Activated B cell treated with CpG ODN at 0.5 μM for 24 hours (primary cell): ENCODE data around the gene ZBED1. TPM values are rescaled to one million over a fixed set of nuclear protein-coding genes. Genes with fewer than 3 reads are reported as not detected.

ENCODE experiments used
- ATAC-seq: fragments of 200-7000 bp; cut with Tn5 transposase; one replicate; pipeline ENCODE4 v1.10.0; 2021; ENCODE audit warnings: low read depth, mild to moderate bottlenecking, moderate library complexity
- CTCF ChIA-PET: fragments of 350-600 bp; sonication (Branson Sonifier 250); formaldehyde crosslinking; loops from one replicate; lab custom pipeline; 2021; ENCODE audit warnings: antibody characterized with exemption; lab: Charles Lee
- POLR2A ChIA-PET: fragments of 350-600 bp; sonication (Branson Sonifier 250); formaldehyde crosslinking; loops from one replicate; lab custom pipeline; 2021; ENCODE audit warnings: antibody characterized with exemption; lab: Charles Lee
- DNase-seq: peaks from one replicate; pipeline ENCODE4 v3.0.0; 2022
- H3K27ac Mint-ChIP-seq: one replicate; pipeline ENCODE4 v1.8.0; 2020; ENCODE audit warnings: mixed read lengths
- H3K27me3 Mint-ChIP-seq: one replicate; pipeline ENCODE4 v1.8.0; 2021; ENCODE audit warnings: mixed read lengths
- H3K36me3 Mint-ChIP-seq: one replicate; pipeline ENCODE4 v1.8.0; 2021; ENCODE audit warnings: low read depth, mixed read lengths
- H3K4me1 Mint-ChIP-seq: one replicate; pipeline ENCODE4 v1.8.0; 2021; ENCODE audit warnings: mixed read lengths
- H3K4me3 Mint-ChIP-seq: one replicate; pipeline ENCODE4 v1.8.0; 2020; ENCODE audit warnings: mild to moderate bottlenecking, mixed read lengths
- H3K9me3 Mint-ChIP-seq: one replicate; pipeline ENCODE4 v1.8.0; 2020; ENCODE audit warnings: mixed read lengths
- CTCF ChIP-seq: fragments of 200-600 bp; IDR thresholded peaks from one replicate; pipeline ENCODE4 v1.8.0; 2022; ENCODE audit warnings: antibody characterized with exemption, mild to moderate bottlenecking
- intact Hi-C: fragments of 100-400 bp; cut with micrococcal nuclease; formaldehyde crosslinking; loops from one replicate; pipeline ENCODE4 v1.15.1; 2024
- total RNA-seq: library from RNA; stranded (reverse); gene quantifications from 2 replicates; pipeline ENCODE4 v1.2.3, GENCODE V29; 2022

The ZBED1 gene
- total RNA-seq, 1 donor from 2014 or later: 50.1 TPM

- peaks cover 24% of the 10 kb centered on the region for H3K36me3 Mint-ChIP-seq
Observed at GRCh38 chrX:2446815-2447214, 54.0 kb downstream of the ZBED1 start.

GRCh38 chrX:2445662-2446623, 54.8 kb downstream of the ZBED1 start:
- H3K9me3 Mint-ChIP-seq: peaks cover 5% of the 10 kb centered on the region
- no peak overlapping the region for H3K27ac Mint-ChIP-seq
- ATAC-seq: no peak
- ChIA-PET CTCF (no interaction called here), POLR2A (no interaction called here)
- intact Hi-C loops: no loop called here
- DNase-seq: no peak
- peaks cover 26% of the 10 kb centered on the region for H3K36me3 Mint-ChIP-seq
- no peak for TF ChIP-seq CTCF
- H3K4me1 Mint-ChIP-seq: peaks cover 10% of the 10 kb centered on the region
- H3K27me3 Mint-ChIP-seq: no peaks in the 10 kb centered on the region
- H3K4me3 Mint-ChIP-seq: no peak overlapping the region

More at GRCh38 chrX:2446815-2447214, 54.0 kb downstream of the ZBED1 start:
- no peak for DNase-seq
- H3K4me1 Mint-ChIP-seq: peaks cover 10% of the 10 kb centered on the region
- H3K27me3 Mint-ChIP-seq: no peaks in the 10 kb centered on the region
- H3K9me3 Mint-ChIP-seq: peaks cover 5% of the 10 kb centered on the region
- ATAC-seq: no peak
- POLR2A ChIA-PET: no interaction called here
- no peak for TF ChIP-seq CTCF
- intact Hi-C loops: no loop called here
- H3K27ac Mint-ChIP-seq: no peak overlapping the region
- CTCF ChIA-PET: no interaction called here
- no peak overlapping the region for H3K4me3 Mint-ChIP-seq

- CTCF ChIA-PET: no interaction called here
- intact Hi-C loops: no loop called here
- POLR2A ChIA-PET: no interaction called here
- peaks cover 28% of the 10 kb centered on the region for H3K36me3 Mint-ChIP-seq
- no peaks in the 10 kb centered on the region for H3K4me1 Mint-ChIP-seq
- no peak overlapping the region for H3K27ac Mint-ChIP-seq
- no peak overlapping the region for H3K4me3 Mint-ChIP-seq
- no peak for DNase-seq
- no peak for ATAC-seq
- H3K27me3 Mint-ChIP-seq: no peaks in the 10 kb centered on the region
- no peak for TF ChIP-seq CTCF
- peaks cover 5% of the 10 kb centered on the region for H3K9me3 Mint-ChIP-seq
Observed at GRCh38 chrX:2442694-2443093, 58.1 kb downstream of the ZBED1 start.

- ChIA-PET CTCF (no interaction called here), POLR2A (no interaction called here)
- DNase-seq (no peak), ATAC-seq (no peak)
- no peaks in the 10 kb centered on the region for H3K9me3 Mint-ChIP-seq
- no peak overlapping the region for H3K4me3 Mint-ChIP-seq
- no peak overlapping the region for H3K27ac Mint-ChIP-seq
- H3K36me3 Mint-ChIP-seq: peaks cover 31% of the 10 kb centered on the region
- no peaks in the 10 kb centered on the region for H3K27me3 Mint-ChIP-seq
- peaks cover 4% of the 10 kb centered on the region for H3K4me1 Mint-ChIP-seq
- intact Hi-C loops: no loop called here
- no peak for TF ChIP-seq CTCF
Observed at GRCh38 chrX:2441466-2441865, 59.3 kb downstream of the ZBED1 start.

GRCh38 chrX:2439613-2440012, 61.2 kb downstream of the ZBED1 start:
- ChIA-PET POLR2A (no interaction called here), CTCF (no interaction called here)
- H3K9me3 Mint-ChIP-seq: no peaks in the 10 kb centered on the region
- no peak for DNase-seq
- peaks cover 37% of the 10 kb centered on the region for H3K36me3 Mint-ChIP-seq
- H3K27ac Mint-ChIP-seq: no peak overlapping the region
- TF ChIP-seq CTCF: no peak
- peaks cover 9% of the 10 kb centered on the region for H3K4me1 Mint-ChIP-seq
- intact Hi-C loops: no loop called here
- H3K27me3 Mint-ChIP-seq: no peaks in the 10 kb centered on the region
- no peak for ATAC-seq
- H3K4me3 Mint-ChIP-seq: no peak overlapping the region

Other genes with a start within 250 kb of the ZBED1 start
- 23.2 and 28.3 TPM in 2 replicates for gene DHRSX, start within 50 bp of the ZBED1 start, total RNA-seq
- gene CD99, start 190.3 kb upstream of the ZBED1 start, total RNA-seq: 86.4 and 102 TPM in 2 replicates